KOPT-K1 (cell line): Measurements from ENCODE around the gene SPATC1L.
"Not testable (repeated sequence)": the region's sequence is repeated elsewhere in the genome, so short reads cannot be mapped to it uniquely, and the experiment has no call there.

Experiments
- H3K27ac ChIP-seq: fragments of 200-600 bp; sonication (generic); 2 replicates; pipeline ENCODE4 v1.5.1; 2016; ENCODE audit warnings: antibody characterized with exemption, mild to moderate bottlenecking, low read depth, low read length; ENCODE audit not compliant: poor library complexity, severe bottlenecking
- H3K36me3 ChIP-seq: fragments of 200-600 bp; sonication (generic); 2 replicates; pipeline ENCODE4 v1.5.1; 2017; ENCODE audit warnings: antibody characterized with exemption, mild to moderate bottlenecking, low read length, moderate library complexity; ENCODE audit not compliant: insufficient read depth
- H3K9me3 ChIP-seq: fragments of 200-600 bp; sonication (generic); 2 replicates; pipeline ENCODE4 v1.5.1; 2017; ENCODE audit warnings: antibody characterized with exemption, low read length, mild to moderate bottlenecking; ENCODE audit not compliant: insufficient read depth, poor library complexity, severe bottlenecking

SPATC1L gene

GRCh38 chr21:46148106-46148505 lies 36.2 kb downstream of the SPATC1L start:
- no peaks in the 10 kb centered on the region for H3K36me3 ChIP-seq
- H3K9me3 ChIP-seq: no peaks in the 10 kb centered on the region
- no peak overlapping the region for H3K27ac ChIP-seq

GRCh38 chr21:46147429-46147828 lies 36.8 kb downstream of the SPATC1L start:
- H3K36me3 ChIP-seq, H3K9me3 ChIP-seq, H3K27ac ChIP-seq: not testable (repeated sequence)

- H3K27ac ChIP-seq: no peak overlapping the region
- no peaks in the 10 kb centered on the region for H3K36me3 ChIP-seq
- H3K9me3 ChIP-seq: no peaks in the 10 kb centered on the region
Measured at GRCh38 chr21:46146856-46147255, 37.4 kb downstream of the SPATC1L start.

- no peaks in the 10 kb centered on the region for H3K9me3 ChIP-seq
- H3K27ac ChIP-seq: no peak overlapping the region
- no peaks in the 10 kb centered on the region for H3K36me3 ChIP-seq
Measured at GRCh38 chr21:46145840-46146691, 38.2 kb downstream of the SPATC1L start.

GRCh38 chr21:46145159-46145839 lies 39.0 kb downstream of the SPATC1L start:
- Histone ChIP-seq H3K9me3 (no peaks in the 10 kb centered on the region), H3K36me3 (no peaks in the 10 kb centered on the region), H3K27ac (no peak overlapping the region)

GRCh38 chr21:46144464-46145070 lies 39.7 kb downstream of the SPATC1L start:
- Histone ChIP-seq H3K9me3 (no peaks in the 10 kb centered on the region), H3K36me3 (no peaks in the 10 kb centered on the region), H3K27ac (no peak overlapping the region)

GRCh38 chr21:46142582-46143473 lies 41.4 kb downstream of the SPATC1L start:
- no peak overlapping the region for H3K27ac ChIP-seq

GRCh38 chr21:46141767-46142581 lies 42.3 kb downstream of the SPATC1L start:
- Histone ChIP-seq H3K36me3 (no peaks in the 10 kb centered on the region), H3K27ac (no peak overlapping the region), H3K9me3 (no peaks in the 10 kb centered on the region)

More at GRCh38 chr21:46142582-46143473, 41.4 kb downstream of the SPATC1L start:
- Histone ChIP-seq H3K36me3 (no peaks in the 10 kb centered on the region), H3K9me3 (no peaks in the 10 kb centered on the region)

GRCh38 chr21:46140352-46141003 lies 43.8 kb downstream of the SPATC1L start:
- not testable (repeated sequence) for H3K9me3 ChIP-seq, H3K27ac ChIP-seq, H3K36me3 ChIP-seq

GRCh38 chr21:46139686-46140085 lies 44.6 kb downstream of the SPATC1L start:
- Histone ChIP-seq H3K9me3 (no peaks in the 10 kb centered on the region), H3K27ac (no peak overlapping the region), H3K36me3 (no peaks in the 10 kb centered on the region)

- Histone ChIP-seq H3K27ac (no peak overlapping the region), H3K9me3 (no peaks in the 10 kb centered on the region), H3K36me3 (no peaks in the 10 kb centered on the region)
Measured at GRCh38 chr21:46138383-46138970, 45.8 kb downstream of the SPATC1L start.

- no peaks in the 10 kb centered on the region for H3K9me3 ChIP-seq
- no peak overlapping the region for H3K27ac ChIP-seq
- no peaks in the 10 kb centered on the region for H3K36me3 ChIP-seq
Measured at GRCh38 chr21:46137908-46138307, 46.4 kb downstream of the SPATC1L start.

- no peaks in the 10 kb centered on the region for H3K9me3 ChIP-seq
- H3K27ac ChIP-seq: no peak overlapping the region
- H3K36me3 ChIP-seq: no peaks in the 10 kb centered on the region
Measured at GRCh38 chr21:46136739-46137349, 47.4 kb downstream of the SPATC1L start.
